Activated CD4-positive, alpha-beta T cell treated with anti-CD3 and anti-CD28 coated beads, Interleukin-2, amount 50 U/mL, for 16 hours (primary cell): ENCODE measurements around the gene MEGF8.

ENCODE experiments used
- DNase-seq: peaks from one replicate; pipeline ENCODE4 v3.0.0-alpha.2; 2020

MEGF8 gene

DNA sequence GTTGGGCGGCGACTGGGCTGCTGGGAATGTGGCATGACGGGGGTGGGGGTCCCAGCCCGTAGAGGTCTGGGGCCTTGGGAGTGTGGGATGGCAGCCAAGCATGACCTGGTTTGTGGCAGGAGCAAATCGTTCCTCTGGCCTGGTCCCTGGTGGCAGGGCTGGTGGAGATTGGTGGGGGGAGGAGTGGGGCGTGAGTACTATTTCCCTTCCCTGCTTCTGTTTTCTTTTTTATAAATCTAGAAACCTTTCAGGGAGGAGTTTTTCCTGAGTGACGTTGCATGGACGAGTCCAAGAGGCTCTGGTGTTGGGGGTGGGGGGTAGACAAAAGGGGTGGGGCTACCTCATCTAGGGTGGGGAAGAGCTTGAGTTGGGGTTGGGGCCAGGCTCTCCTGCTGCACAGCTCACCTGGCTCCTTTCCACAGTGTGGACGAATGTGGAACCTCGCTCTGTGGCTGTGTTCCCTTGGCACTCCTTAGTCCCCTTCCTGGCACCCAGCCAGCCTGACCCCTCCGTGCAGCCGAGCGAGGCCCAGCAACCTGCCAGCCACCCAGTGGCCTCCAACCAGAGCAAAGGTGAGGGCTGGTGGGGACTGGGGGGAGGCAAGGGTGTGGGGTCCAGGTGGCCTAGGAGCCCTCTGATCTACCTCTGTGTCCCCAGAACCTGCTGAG is 39.0 kb upstream of the MEGF8 start:
- no peak for DNase-seq

DNA sequence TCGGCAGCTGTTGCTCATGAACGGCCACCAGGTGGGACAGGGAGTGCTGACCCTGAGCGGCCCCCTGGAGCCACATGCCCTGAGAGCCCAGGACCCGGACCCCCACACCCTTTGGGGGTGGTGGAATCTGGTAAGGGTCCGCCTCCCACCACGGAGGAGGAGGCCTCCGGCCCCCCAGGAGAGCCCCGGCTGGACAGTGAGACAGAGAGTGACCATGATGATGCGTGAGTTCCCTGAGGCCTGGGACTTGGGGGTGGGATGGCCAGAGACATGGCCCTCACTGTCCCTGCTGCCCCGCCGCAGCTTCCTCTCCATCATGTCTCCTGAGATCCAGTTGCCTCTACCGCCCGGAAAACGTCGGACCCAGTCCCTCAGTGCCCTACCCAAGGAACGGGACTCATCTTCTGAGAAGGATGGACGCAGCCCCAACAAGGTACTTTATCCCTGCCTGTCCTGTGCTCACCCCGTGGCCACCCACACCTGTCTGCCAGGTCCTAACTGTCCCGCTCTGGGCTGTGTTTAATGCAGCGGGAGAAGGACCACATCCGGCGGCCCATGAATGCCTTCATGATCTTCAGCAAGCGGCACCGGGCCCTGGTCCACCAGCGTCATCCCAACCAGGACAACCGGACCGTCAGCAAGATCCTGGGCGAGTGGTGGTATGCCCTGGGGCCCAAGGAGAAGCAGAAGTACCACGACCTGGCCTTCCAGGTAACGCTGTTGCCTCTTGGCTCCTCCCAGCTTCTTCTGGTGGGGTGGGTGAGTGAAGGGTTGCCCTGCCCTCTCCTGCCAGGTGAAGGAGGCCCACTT is 38.2 kb upstream of the MEGF8 start:
- no peak for DNase-seq

DNA sequence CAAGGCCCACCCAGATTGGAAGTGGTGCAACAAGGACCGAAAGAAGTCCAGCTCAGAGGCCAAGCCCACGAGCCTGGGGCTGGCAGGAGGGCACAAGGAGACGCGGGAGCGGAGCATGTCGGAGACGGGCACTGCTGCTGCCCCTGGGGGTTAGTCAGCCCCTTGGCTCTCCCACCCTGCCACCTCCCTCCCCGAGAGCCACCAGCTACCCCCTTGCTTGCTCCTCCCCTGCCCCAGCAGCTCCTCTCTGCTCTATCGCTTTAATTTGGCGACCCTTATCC is 37.7 kb upstream of the MEGF8 start:
- DNase-seq = no peak

DNA sequence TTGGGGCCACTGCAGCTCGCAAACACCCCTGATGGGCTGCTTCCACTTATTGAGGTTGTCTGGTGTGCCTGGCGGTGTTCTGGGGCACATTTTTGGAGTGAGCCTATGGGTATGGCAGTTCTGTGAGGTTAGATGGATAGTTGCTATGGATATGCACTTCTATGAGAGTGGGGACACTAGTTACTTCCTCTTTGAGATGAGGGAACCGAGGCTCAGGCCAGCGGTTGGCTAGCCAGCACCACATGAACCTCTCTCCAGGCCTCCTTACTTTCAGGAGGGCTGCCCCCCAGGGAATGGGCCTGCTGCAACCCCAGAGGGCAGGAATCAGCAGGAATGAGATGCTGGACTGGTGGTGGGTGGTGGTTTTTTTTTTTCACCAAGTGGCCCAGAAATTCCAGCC is 37.0 kb upstream of the MEGF8 start:
- DNase-seq = no peak

DNA sequence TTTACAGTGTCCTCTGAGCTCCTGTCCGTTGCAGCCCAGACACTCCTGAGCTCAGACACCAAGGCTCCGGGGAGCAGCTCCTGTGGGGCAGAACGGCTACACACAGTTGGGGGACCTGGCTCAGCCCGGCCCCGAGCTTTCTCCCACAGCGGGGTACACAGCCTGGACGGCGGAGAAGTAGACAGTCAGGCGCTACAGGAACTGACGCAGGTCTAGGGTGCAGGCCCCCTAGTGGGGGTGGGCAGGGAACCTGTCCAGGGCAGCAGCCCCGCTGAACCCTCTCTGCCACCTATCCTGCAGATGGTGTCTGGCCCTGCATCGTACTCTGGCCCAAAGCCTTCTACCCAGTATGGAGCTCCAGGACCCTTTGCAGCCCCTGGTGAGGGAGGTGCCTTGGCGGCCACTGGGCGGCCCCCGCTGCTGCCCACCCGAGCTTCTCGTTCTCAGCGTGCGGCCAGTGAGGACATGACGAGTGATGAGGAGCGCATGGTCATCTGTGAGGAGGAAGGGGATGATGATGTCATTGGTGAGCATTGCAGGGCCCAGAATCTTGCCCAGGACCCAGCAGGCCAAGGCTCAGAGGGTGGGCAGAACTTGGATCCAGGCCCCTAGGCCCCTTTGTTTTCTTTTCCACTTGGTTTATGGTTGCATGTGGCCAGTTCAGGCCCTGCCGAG is 36.4 kb upstream of the MEGF8 start:
- no peak for DNase-seq

DNA sequence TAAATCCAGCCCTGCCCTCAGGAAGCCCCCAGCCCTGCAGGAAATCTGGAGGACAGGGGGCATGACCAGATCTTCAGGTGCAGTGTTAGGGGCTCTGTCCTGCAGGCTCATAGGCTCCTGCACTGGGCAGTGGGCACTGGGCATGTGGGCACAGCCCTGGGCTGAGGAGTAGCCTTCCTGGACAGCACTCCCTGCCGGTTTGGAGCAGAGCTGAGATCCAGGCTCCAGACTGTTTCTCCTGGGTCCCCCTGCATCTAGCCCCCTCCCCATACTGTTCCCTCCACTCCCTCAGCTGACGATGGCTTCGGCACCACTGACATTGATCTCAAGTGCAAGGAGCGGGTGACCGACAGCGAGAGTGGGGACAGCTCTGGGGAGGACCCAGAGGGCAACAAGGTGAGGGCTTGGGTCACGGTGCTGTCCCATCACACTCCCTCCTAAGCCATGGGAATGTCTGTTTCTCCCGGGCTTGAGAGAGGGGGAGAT is 35.8 kb upstream of the MEGF8 start:
- no peak for DNase-seq

DNA sequence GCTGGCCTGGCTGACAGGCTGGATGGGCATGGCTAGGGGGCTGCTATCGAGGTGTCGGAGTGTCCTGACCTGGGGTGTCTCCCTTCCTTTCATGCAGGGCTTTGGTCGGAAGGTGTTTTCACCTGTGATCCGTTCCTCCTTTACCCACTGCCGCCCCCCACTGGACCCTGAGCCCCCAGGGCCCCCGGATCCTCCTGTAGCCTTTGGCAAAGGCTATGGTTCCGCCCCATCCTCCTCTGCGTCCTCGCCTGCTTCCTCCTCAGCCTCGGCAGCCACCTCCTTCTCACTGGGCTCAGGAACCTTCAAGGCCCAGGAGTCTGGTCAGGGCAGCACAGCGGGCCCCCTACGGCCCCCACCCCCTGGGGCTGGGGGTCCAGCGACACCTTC is 35.3 kb upstream of the MEGF8 start:
- no peak for DNase-seq

DNA sequence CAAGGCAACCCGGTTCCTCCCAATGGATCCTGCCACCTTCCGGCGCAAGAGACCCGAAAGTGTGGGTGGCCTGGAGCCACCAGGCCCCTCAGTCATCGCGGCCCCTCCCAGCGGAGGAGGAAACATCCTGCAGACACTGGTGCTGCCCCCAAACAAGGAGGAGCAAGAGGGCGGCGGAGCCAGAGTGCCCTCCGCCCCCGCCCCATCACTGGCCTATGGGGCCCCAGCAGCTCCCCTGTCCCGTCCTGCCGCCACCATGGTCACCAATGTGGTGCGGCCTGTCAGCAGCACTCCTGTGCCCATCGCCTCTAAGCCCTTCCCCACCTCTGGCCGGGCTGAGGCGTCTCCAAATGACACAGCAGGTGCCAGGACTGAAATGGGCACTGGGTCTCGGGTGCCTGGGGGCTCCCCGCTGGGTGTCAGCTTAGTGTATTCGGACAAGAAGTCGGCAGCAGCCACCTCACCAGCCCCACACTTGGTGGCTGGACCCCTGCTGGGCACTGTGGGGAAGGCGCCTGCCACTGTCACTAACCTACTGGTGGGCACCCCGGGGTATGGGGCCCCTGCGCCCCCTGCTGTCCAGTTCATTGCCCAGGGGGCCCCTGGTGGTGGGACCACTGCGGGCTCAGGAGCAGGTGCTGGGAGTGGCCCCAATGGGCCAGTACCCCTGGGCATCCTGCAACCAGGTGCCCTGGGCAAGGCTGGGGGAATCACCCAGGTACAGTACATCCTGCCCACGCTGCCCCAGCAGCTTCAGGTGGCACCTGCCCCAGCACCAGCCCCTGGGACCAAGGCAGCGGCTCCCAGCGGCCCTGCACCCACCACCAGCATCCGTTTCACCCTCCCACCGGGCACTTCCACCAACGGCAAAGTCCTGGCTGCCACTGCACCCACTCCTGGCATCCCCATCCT is 34.7 kb upstream of the MEGF8 start:
- no peak for DNase-seq

DNA sequence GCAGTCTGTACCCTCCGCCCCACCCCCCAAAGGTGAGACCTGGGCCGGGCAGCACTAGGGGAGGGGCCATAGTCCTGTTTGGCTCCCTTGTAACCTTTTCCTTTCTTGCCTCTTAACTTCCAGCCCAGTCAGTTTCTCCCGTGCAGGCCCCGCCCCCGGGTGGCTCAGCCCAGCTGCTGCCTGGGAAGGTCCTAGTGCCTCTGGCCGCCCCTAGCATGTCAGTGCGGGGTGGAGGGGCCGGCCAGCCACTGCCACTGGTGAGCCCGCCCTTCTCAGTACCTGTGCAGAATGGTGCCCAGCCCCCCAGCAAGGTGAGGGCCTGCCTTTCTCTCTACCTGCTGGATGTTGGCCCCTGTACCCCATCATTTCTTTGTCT is 34.0 kb upstream of the MEGF8 start:
- no peak for DNase-seq

DNA sequence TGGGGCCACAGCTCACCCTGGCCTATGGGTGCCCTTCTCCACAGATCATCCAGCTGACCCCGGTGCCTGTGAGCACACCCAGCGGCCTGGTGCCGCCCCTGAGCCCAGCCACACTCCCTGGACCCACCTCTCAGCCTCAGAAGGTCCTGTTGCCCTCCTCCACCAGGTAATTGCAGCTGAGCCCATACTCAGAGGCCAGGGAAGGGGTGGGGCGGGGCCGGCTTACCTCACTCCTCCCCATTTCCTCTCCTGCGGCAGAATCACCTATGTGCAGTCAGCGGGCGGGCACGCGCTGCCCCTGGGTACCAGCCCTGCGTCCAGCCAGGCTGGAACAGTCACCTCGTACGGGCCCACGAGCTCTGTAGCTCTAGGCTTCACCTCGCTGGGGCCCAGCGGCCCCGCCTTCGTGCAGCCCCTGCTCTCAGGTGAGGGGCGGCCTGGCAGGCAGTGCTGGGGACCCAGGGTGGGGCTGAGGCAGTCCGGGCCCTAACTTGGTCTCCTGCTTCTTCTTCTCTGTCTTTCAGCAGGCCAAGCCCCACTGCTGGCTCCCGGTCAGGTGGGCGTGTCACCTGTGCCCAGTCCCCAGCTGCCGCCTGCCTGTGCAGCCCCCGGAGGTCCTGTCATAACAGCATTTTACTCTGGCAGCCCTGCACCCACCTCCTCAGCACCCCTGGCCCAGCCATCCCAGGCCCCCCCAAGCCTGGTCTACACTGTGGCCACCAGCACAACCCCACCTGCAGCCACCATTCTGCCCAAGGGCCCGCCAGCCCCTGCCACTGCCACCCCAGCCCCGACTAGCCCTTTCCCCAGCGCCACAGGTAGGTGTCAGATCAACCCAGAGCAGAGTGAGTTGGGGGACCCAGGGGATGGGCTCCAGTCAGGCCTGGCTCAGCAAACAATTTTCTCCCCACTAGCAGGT is 33.1 kb upstream of the MEGF8 start:
- no peak for DNase-seq

DNA sequence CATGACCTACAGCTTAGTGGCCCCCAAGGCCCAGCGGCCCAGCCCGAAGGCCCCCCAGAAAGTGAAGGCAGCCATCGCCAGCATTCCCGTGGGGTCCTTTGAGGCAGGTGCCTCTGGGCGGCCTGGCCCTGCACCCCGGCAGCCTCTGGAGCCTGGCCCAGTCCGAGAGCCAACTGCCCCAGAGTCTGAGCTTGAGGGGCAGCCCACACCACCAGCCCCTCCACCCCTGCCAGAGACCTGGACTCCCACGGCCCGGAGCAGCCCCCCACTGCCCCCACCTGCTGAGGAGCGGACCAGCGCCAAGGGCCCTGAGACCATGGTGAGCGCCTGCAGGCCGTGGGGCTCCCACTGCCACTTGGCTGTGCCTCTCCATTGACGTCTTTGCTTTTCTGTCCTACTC is 32.5 kb upstream of the MEGF8 start:
- DNase-seq = no peak

DNA sequence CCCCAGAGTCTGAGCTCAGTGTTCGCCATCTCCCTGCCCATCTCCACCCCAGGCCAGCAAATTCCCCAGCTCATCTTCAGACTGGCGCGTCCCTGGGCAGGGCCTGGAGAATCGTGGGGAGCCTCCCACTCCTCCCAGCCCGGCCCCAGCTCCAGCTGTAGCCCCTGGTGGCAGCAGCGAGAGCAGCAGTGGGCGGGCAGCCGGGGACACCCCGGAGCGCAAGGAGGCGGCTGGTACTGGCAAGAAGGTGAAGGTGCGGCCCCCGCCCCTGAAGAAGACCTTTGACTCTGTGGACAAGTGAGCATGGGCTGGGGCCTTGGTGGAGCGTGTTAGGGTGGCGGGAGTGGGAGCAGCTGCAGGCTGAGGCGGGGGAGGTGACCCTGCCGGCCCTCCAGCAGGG is 31.9 kb upstream of the MEGF8 start:
- DNase-seq = no peak

DNA sequence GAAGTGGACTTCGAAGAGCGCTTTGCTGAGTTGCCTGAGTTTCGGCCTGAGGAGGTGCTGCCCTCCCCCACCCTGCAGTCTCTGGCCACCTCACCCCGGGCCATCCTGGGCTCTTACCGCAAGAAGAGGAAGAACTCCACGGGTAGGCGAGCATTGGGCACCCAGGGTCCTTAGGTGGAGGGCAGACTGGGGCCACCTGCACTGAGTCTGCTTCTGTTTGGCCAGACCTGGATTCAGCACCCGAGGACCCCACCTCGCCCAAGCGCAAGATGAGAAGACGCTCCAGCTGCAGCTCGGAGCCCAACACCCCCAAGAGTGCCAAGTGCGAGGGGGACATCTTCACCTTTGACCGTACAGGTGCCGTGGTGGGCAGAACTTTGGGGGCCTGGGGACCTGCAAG is 31.5 kb upstream of the MEGF8 start:
- DNase-seq = no peak

DNA sequence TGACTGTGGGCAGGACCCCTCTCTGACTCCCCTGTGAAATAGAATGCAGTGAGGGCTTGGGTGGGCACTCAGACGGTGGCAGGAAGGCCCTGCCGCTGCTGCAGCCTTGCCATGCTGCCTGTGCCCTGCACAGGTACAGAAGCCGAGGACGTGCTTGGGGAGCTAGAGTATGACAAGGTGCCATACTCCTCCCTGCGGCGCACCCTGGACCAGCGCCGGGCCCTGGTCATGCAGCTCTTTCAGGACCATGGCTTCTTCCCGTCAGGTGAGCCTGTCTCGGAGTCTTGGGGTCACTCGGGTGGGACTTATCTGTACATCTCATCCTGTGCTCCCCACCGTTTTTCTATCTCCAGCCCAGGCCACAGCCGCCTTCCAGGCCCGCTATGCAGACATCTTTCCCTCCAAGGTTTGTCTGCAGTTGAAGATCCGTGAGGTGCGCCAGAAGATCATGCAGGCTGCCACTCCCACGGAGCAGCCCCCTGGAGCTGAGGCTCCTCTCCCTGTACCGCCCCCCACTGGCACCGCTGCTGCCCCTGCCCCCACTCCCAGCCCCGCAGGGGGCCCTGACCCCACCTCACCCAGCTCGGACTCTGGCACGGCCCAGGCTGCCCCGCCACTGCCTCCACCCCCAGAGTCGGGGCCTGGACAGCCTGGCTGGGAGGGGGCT is 30.8 kb upstream of the MEGF8 start:
- DNase-seq = no peak

DNA sequence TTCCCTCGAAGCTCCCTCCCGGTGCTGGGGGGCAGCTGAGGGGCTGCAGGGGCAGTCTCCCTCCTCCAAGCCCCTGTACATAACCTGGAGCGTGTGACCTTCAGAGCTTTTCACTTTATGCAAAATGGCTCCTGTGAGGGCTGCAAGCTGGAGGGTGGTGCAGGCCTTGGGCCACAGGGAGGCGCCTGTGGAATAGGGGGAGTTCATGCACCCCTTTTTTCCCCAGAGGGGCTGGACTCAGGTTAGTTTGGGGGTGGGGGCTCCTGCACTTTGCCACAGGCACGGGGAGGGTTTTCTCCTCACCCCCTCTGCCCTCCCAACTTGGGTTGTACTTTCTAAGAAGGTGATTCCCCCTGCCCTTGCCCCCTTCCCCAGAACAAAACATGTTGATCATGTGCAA is 30.1 kb upstream of the MEGF8 start:
- DNase-seq = no peak

DNA sequence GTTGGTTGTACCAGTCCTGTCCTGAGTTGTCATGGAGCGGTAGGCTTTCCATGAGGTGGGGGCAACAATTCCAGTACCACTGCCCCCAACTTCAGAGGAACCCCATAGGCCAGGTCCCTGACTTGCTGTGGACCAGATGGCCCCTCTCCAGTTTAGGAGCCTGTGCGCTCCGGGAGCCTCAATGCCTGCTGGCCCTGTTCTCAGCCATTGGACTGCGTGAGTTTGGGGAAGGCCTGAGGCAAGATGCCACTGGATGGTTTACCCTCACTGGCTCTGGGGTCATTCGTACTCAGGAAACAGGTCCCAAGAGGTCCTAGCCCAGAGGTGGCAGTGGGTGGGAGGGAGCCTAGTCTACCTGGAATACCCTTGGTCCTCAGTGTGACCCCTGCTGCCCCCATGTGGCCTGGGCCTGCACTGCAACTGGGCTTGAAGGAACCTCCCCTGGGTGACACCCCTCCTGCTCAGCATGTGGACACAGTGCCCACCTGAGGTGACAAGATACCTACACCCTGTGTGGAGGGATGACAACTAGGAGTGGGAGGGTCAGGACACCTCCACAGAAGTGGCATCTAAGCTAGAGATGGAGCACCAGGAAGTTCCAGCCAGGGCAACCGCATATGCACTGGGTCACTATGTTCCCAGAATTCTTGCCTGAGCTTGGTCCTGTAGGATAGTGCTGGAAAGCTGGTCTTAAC is 29.5 kb upstream of the MEGF8 start:
- peak; percentile 87 for DNase-seq

DNA sequence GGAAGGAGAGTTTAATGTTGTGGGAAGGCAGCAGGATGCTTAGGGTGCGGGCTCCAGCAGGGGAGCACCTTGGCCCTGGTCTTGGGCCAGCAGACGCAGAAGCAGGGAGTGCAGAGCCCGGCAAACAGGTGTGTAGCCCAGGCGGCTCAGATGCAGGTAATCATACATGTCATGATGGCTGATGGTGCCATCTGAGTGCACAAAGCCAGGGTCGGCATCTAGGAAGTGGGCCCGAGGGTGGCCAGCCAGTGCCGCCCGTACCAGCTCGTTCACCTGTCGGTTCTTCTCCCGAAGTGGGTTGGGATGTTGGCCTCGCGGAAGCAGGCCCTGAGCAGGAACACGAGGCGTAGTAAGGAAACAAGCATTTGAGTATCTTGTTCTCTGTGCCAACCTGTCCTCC is 28.4 kb upstream of the MEGF8 start:
- no peak for DNase-seq

DNA sequence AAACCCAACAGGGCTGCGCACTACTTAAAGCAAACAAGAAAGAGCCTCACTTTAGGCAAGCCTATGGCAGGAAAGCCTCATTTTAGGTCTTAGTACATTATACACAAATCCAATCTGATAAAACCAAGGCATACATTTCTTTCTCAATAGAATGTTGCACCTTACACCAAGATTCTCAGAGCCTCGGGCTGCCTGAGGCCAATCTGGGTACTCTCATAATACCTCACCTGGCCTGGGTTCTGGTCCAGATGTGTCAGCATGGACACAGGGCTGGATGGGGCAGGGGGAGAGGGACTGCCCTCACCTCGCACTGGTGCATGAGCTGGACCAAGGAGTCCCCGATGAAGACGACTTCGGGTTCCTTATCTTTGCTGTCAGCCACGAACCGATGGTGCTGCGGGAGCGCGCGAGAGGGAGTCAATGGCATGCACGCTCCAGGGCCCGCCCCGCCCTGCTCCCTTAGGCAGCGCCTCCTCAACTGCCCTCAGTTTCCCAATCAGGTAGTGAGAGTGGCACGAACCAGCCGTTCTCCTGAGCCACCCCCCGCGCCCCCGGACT is 23.7 kb upstream of the MEGF8 start, which contains the start of gene PRR19:
Gene PRR19 (plus strand): TSS at position 487 of the 558 bp plus-strand sequence. CDS start 7,453 bp downstream, outside the sequence.
- DNase-seq = no peak

DNA sequence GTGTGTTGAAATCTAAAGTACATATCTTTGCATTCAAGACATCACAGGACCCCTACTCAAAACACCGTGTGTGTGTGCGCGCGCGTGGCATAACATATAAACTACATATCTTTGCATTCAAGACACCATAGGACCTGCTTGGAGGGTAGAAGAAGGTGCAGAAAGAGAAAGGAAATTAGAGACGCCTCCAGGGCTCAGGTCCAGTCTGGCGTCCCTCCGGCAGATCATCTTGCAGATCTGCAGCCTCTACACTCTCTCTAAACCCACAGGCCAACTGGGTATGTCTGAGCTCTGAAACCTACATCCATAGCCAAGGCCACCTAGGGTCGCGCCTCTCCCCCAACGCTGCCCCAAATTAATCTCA is 22.4 kb upstream of the MEGF8 start:
- DNase-seq = no peak

DNA sequence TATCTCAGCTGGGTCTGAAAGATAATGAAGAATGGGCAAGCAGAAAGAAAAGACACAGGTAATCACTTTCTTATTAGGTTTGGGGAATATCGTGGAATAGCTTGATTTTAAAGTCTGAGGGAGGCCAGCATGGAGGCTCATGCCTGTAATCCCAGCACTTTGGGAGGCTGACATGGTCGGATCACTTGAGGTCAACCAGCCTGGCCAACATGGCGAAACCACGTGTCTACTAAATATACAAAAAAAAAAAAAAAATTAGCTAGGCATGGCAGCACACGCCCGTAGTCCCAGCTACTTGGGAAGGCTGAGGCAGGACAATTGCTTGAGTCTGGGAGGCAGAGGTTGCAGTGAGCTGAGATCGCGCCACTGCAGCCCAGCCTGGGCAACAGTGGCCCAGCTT is 21.6 kb upstream of the MEGF8 start:
- DNase-seq = no peak

DNA sequence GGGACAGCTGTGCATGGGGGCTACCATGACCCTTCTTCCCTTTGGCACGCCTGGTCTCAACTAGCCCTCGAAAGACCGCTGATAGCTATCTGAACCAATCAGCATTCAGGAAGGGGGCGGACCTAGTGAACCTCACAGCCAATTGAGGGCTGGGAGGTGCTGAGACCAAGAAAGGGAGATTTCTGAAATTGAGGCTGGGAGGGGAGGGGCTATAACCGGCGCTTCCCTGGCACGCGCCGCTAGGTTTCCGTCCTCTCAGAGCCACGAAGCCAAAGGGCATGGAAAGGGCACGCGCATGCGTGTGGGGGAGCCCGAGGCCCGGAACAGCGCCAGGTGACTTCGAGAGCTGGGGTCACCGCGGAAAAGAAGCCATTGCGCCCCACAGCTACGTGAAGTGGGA is 18.8 kb upstream of the MEGF8 start:
- DNase-seq = no peak
